Measurements from ENCODE around the gene IL17RE. TPM values are rescaled to one million over a fixed set of nuclear protein-coding genes. Genes with fewer than 3 reads are reported as not detected.

The IL17RE gene
- total and polyA plus RNA-seq, 2 of the 13 experiments (the other 11 are each of a cell fraction or from before 2014, with no cell fraction given) = 14.5 to 24.1 TPM

- BruUV-seq (replicated peaks) = no TSS peak
- Histone ChIP-seq H3K27ac (ENCODE audit: extremely low read length, insufficient read depth, low read length) (no peak overlapping the region), H3K9ac (ENCODE audit: insufficient read depth, low read depth, low read length) (no peak overlapping the region), H2AFZ (ENCODE audit: low read length) (no peak overlapping the region), H3K27me3 (ENCODE audit: control insufficient read depth in 1 of 2, insufficient read depth in 2 of 2, low read length in 2 of 2) (no peaks in the 10 kb centered on the region; a peak in 1 of 5 replicates), H3K36me3 (replicated peaks in 1 of 2; ENCODE audit: control insufficient read depth in 1 of 2, insufficient read depth in 2 of 2, low read length in 2 of 2) (no peaks in the 10 kb centered on the region), H3K9me3 (ENCODE audit: low read length) (no peaks in the 10 kb centered on the region), H3K4me1 (ENCODE audit: insufficient read depth, low read length) (peaks cover 35% of the 10 kb centered on the region), H3K4me2 (ENCODE audit: low read depth, low read length) (no peak overlapping the region), H3K4me3 (replicated peaks in 1 of 3; ENCODE audit: insufficient read depth in 1 of 3, low read depth in 2 of 3, low read length in 3 of 3) (no peak overlapping the region), H3K79me2 (ENCODE audit: insufficient read depth, low read length) (peaks cover 9% of the 10 kb centered on the region), H4K20me1 (ENCODE audit: insufficient read depth, low read length) (no peaks in the 10 kb centered on the region)
- ChIA-PET POLR2A (interaction anchor here (1.0 to 1.2 kb wide), 2 partner anchors 12 to 22 kb away, joined by 3 to 4 read pairs; no protein-coding TSS in a partner anchor), CTCF (ENCODE audit: low intra/inter-chr PET ratio, low total read pairs) (no interaction called here)
- in situ Hi-C loops (cut with HindIII; ENCODE audit: extremely low pct_ligation_motif_present, low pct_unique_long_range_greater_than_20kb) = no loop called here
- DNase-seq (ENCODE audit: low spot score) = no peak
- no peak for ATAC-seq
- intact Hi-C loops (cut with micrococcal nuclease; ENCODE audit: unreplicated experiment) = no loop called here
- FAIRE-seq = no peak
- TF ChIP-seq CBX1 (IDR thresholded peaks at IDR 0.05; ENCODE audit: low read depth) = no peak
- no peak for TF ChIP-seq NFAT5 (CRISPR knock-in tag; IDR thresholded peaks at IDR 0.05)
- TF ChIP-seq PHF8 (CRISPR knock-in tag; IDR thresholded peaks at IDR 0.05) = no peak
- no peak for TF ChIP-seq CBX5 (CRISPR knock-in tag; IDR thresholded peaks at IDR 0.05; ENCODE audit: borderline replicate concordance)
- TF ChIP-seq ARID5B (CRISPR knock-in tag; IDR thresholded peaks at IDR 0.05) = no peak
- no peak for TF ChIP-seq KAT8 (CRISPR knock-in tag; IDR thresholded peaks at IDR 0.05)
- TF ChIP-seq MBNL3 (CRISPR knock-in tag; conservative IDR thresholded peaks at IDR 0.05) = no peak
- TF ChIP-seq KDM5B (CRISPR knock-in tag; IDR thresholded peaks at IDR 0.05; ENCODE audit: borderline replicate concordance) = no peak
- TF ChIP-seq KDM2A (CRISPR knock-in tag; IDR thresholded peaks at IDR 0.05; ENCODE audit: borderline replicate concordance, low read depth) = no peak
- TF ChIP-seq ZFY (CRISPR knock-in tag; IDR thresholded peaks at IDR 0.05) = no peak
- TF ChIP-seq ZNF543 (CRISPR knock-in tag; IDR thresholded peaks at IDR 0.05) = no peak
- no peak for TF ChIP-seq ZBTB34 (CRISPR knock-in tag; IDR thresholded peaks at IDR 0.05)
- no peak for TF ChIP-seq ONECUT2 (CRISPR knock-in tag; IDR thresholded peaks at IDR 0.05)
Measured at GRCh38 chr3:9886328-9886727, 16.3 kb upstream of the IL17RE start.

Data from HepG2 (cell line).